HepG2 (cell line): ENCODE measurements around the gene CNTN5.

Source experiments
- BATF2 ChIP-seq: sonication (generic); formaldehyde crosslinking; IDR thresholded peaks from 2 replicates; pipeline ENCODE4 v1.8.0; 2022; ENCODE audit warnings: mild to moderate bottlenecking, missing genetic modification reagents, moderate library complexity
- CTCF ChIP-seq: sonication (generic); formaldehyde crosslinking; IDR thresholded peaks from 2 replicates; pipeline ENCODE4 v1.5.0; 2020; ENCODE audit warnings: mild to moderate bottlenecking, missing genetic modification reagents, moderate library complexity
- EED ChIP-seq: sonication (generic); formaldehyde crosslinking; IDR thresholded peaks from 2 replicates; pipeline ENCODE4 v1.5.0; 2020; ENCODE audit warnings: mild to moderate bottlenecking, missing genetic modification reagents
- EZH2 ChIP-seq: conservative IDR thresholded peaks from 2 replicates; pipeline ENCODE4 v1.6.1; 2012; ENCODE audit warnings: mild to moderate bottlenecking, low read depth, low read length, moderate library complexity
- JUN ChIP-seq: sonication (generic); formaldehyde crosslinking; IDR thresholded peaks from 2 replicates; pipeline ENCODE4 v1.4.0; 2020; ENCODE audit warnings: mild to moderate bottlenecking, missing genetic modification reagents
- MAZ ChIP-seq, 2 experiments: sonication (generic) in 1 of 2; formaldehyde crosslinking in 1 of 2; IDR thresholded peaks; 2 replicates each; pipeline versions ENCODE4 v1.5.0 to v1.6.1; 2012 to 2020; ENCODE audit warnings: low read depth in 2 of 2, mild to moderate bottlenecking in 2 of 2, borderline replicate concordance in 1 of 2, improper control_type of control experiment in 1 of 2, low read length in 1 of 2, missing genetic modification reagents in 1 of 2, moderate library complexity in 1 of 2
- NR2F1 ChIP-seq, 2 experiments: fragments of 450-650 bp in 1 of 2; formaldehyde crosslinking in 1 of 2; IDR thresholded peaks; 2 replicates each; pipeline versions ENCODE4 v1.5.0 to v1.6.1; 2016 to 2020; ENCODE audit warnings: mild to moderate bottlenecking in 1 of 2, missing compliant biosample characterization in 1 of 2, missing genetic modification reagents in 1 of 2, moderate library complexity in 1 of 2
- RXRA ChIP-seq: sonication (generic); formaldehyde crosslinking; IDR thresholded peaks from 2 replicates; pipeline ENCODE4 v1.5.1; 2020; ENCODE audit warnings: missing genetic modification reagents
- ZBTB26 ChIP-seq: IDR thresholded peaks from 2 replicates; pipeline ENCODE4 v1.6.1; 2016; ENCODE audit warnings: missing compliant biosample characterization, missing genetic modification reagents, borderline replicate concordance
- ZNF260 ChIP-seq: sonication (generic); formaldehyde crosslinking; IDR thresholded peaks from 2 replicates; pipeline ENCODE4 v1.4.0; 2020; ENCODE audit warnings: missing genetic modification reagents, low read depth, mild to moderate bottlenecking, borderline replicate concordance
- ZNF414 ChIP-seq: sonication (generic); formaldehyde crosslinking; IDR thresholded peaks from 2 replicates; pipeline ENCODE4 v1.5.0; 2020; ENCODE audit warnings: missing genetic modification reagents

GRCh38 chr11:99200720-99201119, 180.0 kb downstream of the CNTN5 start:
- TF ChIP-seq EZH2 (no peak), CTCF (CRISPR knock-in tag) (no peak), BATF2 (CRISPR knock-in tag) (no peak), JUN (no peak), ZNF260 (CRISPR knock-in tag) (no peak), MAZ (IDR thresholded peaks at IDR 0.05; ENCODE audit: borderline replicate concordance, low read depth, low read length) (no peak), MAZ (CRISPR knock-in tag; IDR thresholded peaks at IDR 0.05; ENCODE audit: low read depth) (no peak), NR2F1 (CRISPR knock-in tag; IDR thresholded peaks at IDR 0.05) (no peak), RXRA (no peak), EED (no peak), ZNF414 (no peak), ZBTB26 (CRISPR knock-in tag) (no peak)
